DMS114 treated with DMSO at 0.1 percent for 48 hours (cell line): Measurements from ENCODE around the gene CBFA2T3.

ENCODE experiments used
- DNase-seq: peaks from one replicate; lab custom pipeline; 2025; ENCODE audit not compliant: unreplicated experiment; lab: John Stamatoyannopoulos, UW

The CBFA2T3 gene

DNA sequence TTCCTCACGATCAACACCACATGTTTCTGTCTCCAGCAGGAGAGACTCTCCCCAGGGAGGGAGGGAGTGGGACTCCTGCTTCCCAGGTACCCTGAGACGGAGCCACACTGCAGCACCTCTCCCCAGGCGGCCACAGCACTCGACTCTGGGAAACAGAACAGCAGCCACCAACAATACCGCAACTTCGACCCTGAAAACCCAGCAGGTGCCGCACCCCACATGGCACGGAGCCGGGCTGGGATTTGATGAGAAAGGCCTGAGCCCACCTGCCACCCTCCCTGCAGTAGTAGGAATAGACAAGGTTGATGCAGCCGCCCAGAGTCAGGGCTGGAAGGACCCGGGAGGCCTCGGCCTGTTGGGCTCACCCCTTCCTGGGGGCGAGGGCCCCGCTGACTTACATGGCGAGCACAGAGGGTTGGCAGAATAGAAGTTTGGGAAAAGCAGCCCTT lies 134.7 kb downstream of the CBFA2T3 start:
- no peak for DNase-seq

DNA sequence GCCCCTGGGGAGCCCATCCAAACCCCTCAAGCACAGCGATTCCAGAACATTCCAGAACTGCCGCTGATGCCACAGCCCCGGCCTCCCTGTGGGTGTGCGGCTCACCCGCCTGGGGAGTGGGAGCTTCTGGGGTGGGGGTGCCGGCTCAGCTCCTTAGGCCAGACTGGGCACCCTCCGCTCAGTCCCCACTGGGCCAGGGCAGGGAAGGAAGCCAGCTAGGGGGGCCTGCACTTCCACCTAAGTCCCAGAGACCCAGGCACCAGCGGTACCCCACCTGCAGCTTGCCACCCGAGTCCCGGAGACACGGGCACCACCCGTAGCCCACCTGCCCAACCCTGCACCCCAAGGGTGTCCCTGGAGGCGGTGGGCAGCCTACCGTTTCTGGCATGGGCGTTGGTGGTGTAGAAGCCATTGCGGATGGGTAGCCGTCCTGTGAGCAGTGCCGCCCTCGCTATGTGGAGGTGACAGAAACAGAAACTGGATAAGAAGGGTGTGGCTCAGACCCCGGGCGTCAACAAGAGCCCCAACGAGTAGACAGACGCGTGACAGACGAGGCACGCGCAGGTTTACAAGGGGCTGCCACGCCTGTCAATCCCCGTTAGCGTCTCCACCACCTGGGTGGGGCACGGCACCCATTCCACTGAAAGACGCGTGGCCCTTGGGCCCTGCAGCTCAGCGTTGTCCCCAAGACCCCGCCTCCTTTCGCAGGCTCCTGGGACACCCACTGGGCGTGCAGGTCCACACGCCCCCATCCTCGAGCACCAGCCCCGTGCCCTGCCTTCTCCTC lies 135.3 kb downstream of the CBFA2T3 start:
- no peak for DNase-seq

DNA sequence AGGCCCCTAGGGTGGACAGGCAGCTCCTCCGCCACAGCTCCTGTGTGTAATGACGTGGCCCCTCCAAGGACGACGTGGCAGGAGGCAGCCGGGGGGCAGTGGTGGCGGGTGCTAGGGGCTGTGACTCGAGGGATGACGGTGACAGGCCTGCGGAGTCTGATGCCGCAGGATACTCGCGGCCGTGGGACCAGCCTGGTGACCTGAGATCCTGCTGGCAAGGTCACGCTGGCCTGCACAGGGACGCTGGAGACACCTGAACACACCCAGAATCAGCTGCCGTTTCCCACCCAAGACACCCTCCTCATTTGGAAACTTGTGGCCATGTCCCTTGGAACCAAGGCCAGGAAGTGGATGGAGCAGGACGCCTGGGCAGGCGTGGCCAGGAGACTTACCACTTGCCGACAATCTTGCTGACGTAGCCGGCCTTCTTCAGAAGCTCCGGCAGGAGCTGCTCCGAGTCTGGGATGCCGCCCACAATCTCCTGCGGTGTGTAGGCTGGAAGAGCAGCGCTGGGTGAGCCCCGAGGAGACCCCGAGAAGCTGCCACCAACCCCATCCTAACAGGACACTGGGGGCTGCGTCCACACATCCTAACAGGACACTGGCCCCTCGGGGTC lies 136.3 kb downstream of the CBFA2T3 start:
- DNase-seq = no peak

DNA sequence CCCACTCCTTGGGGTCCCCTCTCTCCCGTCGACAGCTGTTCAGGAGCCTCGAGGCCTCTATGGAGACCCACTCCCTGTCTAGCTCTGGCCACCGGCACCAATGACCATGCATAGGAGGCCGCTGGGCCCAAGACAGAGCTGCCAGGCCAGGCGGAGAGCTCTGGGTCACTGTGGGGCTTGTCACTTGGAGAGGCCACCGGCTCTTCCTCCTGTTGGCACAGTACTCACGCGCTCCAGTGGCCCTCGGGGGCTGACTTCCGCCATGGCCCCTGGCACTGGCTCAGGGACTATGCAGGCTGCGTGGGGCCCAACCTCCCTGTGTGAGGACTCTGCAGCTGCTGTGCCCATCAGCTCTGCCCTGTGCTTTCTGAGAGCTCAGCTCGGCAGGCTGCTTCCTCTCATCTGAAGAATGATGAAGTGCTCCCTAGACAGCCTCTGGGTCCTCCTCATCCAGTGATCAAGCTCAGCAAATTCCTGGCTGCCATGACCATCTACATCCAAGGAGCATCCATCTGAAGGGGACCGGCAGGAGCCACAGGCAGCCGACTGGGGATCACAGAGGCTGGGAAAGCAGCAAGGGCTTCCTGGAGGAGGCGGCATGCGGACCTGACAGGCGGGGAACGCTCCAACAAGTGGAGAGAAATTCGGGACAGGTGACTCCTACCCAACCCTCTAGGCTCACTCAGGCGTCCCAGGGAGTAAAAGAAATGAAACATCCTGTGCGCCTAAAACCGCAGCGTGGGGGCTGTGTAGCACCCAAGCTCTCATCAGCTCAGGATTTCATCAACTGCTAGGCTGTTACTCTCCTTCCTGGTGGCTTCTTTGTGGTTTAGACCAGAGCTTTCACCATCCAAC lies 137.0 kb downstream of the CBFA2T3 start:
- DNase-seq = no peak

DNA sequence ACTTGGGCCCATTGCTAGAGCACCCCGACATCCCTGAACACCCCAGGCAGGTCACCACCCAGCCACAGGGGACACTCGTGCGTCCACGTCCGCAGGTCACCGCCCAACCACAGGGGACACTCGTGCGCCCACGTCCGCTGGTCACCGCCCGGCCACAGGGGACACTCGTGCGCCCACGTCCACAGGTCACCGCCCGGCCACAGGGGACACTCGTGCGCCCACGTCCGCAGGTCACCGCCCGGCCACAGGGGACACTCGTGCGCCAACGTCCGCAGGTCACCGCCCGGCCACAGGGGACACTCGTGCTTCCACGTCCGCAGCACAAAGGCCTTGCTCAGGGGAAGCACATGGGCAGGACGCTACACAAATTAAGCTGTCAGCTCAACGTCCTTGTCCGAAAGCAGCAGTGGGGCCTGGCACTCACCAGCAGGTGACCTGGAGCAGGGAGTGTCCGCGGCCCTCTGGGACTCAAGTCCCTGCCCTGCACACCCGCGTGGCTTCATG lies 137.9 kb downstream of the CBFA2T3 start:
- DNase-seq = no peak

DNA sequence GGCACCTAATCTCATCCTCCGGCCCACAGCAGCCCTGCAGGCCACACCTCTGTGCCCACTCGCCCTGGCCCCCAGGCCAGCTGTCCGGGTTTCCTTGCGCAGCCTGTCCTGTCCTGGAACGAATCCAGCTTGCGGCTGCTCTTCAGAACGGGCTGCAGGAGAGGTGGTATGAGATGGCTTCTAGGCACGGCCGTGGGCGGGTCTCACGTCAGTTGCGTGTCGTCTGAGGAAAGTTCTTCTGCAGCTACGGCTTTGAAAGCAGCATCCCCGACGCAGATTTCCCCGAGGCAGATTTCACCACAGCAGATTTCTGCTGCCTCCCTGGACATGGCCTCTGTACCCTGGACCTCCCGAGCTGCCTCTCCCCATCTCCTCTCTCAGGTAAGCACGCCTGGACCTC lies 138.4 kb downstream of the CBFA2T3 start:
- no peak for DNase-seq

DNA sequence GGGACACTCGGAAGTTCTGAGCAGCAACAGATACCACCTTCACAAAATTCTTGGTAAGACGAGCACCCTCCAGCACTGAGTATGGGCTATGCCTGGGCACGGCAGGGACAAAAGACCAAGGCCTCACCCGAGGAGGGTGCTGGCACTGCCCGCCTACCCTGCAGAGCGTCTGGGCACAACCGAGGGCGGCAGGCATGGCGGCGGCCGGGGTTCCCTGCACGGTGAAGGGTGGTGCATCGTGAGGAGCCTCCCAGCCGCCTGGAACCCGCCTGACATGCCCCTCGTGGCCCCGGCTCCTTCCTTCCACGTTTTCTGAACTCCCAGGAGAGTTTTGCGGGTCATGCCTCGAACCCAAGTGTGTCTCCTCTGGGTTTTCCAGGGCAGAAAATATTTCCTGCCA lies 139.2 kb downstream of the CBFA2T3 start:
- DNase-seq = no peak

DNA sequence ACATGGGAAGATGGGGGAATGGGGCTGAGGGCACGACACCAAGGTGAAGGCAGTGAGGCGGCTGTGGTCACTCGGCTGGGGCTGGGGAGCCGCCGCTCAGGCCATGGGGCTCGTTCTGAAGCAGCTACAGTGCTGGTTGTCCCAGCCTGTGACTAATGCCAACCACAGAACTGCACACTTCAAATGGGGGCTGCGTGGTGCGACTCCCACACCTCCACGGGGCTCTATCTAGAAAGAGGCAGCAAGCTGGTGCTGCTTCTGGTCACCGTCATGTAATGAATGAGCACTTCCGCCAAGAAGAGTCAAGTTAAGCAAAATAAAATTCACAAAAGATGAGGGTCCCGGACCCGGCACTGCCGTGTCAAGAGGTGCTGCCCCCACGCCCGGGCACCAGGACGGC lies 140.2 kb downstream of the CBFA2T3 start:
- DNase-seq = no peak

DNA sequence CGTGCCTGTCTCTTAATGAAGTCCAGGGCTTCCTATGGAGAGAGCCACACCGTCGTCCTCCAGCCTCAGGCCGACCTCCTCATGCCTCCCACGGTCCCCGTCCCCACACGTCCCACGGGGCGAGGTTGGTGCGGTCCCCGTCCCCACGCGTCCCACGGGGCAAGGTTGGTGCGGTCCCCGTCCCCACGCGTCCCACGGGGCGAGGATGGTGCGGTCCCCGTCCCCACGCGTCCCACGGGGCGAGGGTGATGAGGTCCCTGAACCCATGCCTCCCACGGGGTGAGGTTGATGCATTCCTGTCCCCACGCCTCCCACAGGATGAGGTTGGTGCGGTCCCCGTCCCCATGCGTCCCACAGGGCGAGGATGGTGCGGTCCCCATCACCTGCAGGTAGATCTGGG lies 141.2 kb downstream of the CBFA2T3 start:
- no peak for DNase-seq

DNA sequence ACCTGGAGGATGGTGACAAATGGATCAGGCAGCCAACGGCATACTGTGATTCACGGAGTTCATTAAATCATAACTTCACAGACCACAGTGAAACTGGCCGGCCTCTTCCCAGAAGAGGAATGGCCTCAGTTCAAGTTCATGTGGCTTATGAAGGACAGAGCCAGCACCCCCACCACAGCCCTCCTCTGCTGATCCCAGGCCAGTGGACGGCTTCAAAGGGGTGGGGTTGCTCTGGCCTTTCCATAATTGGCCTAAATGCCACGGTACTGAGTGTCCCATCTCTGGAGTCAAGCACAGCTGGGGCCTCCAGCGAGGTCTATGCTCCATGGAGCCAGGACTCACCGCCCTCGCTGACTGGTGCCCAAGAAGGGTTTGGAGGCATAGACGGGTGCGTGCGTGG lies 141.6 kb downstream of the CBFA2T3 start:
- DNase-seq = no peak

DNA sequence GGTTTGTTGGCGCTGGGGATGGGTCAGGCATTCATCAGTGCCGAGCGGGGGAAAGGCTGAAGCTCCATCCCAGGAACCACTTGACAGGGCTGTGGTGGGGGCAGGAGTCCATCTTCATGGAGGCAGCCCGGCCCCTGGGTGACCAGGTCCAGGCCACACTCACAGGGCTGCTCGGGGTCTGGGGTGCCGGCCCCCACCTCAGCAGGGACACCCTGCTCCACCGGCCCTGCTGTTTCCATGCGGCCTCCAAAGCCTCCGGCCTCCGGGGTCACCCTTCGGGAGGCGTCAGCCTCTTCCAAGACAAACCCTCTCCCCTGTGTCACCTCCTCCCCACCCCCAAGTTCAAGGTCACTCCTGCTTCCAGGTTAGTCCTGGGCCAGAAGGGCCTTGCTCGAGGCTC lies 142.3 kb downstream of the CBFA2T3 start:
- no peak for DNase-seq

DNA sequence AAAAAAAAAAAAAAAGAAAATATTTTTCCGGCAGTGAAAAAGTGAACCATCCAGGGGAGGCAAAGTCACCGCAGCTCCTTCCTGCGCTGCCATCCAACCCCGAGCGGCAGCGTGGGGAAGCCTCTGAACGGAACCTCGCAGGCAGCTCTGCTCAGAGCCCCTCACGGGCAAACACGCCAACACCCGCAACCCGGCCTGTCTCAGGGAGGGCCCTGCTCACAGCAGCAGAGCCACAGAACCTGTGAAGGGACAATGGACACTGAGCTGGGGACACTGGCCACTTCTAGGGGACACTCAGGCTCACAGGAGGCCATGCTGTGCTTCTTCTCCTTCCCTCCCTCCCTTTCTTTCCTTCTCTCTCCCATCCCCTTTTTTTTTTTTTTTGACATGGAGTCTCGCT lies 143.9 kb downstream of the CBFA2T3 start:
- DNase-seq = no peak

DNA sequence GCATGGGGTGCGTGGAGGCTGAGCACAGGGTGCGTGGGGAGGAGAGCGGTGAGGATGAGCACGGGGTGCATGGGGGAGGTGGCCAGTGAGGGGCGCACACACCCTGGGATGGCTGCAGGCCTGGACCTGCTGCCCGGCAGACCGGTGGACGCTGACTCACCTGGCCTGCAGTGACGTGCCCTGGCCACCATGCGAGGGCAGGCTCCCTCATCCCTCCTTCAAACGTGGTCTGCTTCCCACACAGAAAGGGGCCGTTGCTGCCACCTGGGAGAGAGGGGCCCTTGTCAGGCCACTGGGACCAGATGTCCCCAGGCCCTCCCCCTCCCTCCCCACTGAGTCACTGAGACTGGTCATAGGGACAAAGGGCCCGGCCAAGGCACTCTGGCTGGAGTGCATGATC lies 145.2 kb downstream of the CBFA2T3 start:
- no peak for DNase-seq

DNA sequence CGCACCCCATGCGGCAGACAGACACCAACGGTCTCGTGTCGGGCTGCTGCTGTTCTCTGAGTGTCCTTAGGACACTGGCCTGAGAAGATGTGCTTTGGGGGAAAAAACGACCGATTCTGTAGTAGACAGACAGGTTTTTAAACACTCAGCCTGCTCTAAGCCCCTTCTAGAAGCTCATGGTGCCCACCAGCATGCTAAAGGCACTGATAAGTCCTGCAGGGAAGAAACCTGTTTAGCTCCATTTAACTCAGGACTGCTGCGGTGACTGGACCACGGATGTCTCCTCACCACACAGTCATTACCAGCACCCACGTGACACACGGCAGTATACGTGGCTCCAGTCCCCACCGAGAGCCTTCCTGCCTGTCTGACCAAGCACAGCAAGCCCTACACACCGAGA lies 146.2 kb downstream of the CBFA2T3 start:
- DNase-seq = no peak

DNA sequence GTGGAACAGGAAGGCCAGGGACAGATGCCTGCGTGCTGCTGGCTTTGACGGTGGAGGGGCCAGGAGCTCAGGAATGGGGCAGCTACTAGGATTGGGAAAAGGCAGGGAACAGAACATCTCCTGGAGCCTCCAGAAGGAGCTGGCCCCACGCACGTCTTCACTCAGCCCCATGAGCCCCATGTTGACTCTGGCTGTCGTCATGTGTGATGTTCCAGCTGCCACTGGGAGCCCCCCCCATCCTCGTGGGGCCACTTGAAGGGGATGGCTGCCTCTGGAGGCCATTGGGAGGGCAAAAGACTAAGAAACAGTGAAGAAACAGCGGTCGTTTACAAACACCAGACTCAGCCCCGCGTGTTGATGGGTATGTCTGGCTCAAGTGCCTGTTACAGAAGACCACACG lies 146.7 kb downstream of the CBFA2T3 start:
- DNase-seq = no peak

DNA sequence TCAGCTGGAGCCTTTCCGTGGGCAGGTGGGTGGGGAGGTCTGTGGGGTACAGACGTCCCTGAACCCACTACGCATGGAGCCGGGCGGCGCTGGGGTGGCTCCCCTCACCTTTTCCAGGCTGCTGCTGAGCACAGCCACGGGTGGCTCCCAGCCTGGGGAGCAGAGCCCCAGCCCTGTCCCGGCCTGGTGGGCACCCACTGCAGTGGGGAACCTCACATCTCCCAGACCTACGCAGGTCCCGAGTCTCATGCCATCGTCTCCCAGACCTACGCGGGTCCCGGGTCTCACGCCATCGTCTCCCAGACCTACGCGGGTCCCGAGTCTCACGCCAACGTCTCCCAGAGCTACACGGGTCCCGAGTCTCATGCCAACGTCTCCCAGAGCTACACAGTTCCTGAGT lies 148.3 kb downstream of the CBFA2T3 start:
- no peak for DNase-seq

DNA sequence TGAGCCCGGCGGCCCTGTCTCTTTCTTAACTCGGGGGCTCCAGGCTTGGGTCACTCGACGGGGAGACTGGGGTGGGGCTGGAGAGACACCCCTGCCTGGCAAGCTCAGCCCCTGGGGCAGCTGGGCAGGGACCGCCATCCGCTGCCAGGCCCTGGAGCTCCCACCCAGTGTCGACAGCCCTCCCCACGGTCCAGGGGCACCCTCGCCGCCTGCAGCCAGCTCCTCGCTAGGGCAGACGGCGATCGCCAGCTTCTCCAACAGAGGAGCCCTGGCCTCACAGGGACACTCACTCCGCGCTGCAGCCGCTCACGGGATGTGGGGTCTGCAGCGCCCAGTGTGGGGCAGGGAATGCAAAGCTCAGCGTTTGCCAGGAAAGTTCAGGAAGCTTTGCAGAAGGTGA lies 149.3 kb downstream of the CBFA2T3 start:
- no peak for DNase-seq

DNA sequence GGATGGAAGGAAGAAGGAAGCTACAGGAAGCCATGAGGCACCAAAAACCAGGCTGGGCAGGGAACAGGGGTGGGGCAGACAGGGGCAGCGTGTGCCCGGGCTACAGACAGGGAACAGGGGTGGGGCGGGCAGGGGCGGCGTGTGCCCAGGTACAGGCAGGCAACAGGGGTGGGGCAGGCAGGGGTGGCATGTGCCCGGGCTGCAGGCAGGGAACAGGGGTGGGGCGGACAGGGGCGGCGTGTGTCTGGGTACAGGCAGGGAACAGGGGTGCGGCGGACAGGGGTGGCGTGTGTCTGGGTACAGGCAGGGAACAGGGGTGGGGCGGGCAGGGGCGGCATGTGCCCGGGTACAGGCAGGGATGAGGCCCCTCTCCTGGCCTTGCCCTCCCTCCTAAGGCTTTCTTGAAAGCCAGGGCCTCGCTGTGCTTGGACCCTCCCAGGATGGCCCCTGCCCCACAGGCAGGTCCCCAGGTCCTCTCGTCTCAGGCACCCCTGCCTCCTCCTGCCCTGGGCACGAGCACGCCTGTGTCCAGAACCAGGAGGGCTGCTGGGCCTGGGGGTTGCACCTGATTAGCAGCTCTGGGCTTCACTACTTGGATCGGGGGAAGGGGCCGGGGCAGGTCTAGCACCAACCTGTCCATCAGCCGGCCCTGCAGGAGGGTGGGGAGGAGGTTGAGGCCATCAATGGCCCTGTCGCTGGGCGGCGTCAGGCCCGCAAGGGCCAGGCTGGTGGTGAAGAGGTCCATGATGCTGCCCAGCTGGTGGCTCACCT lies 150.8 kb downstream of the CBFA2T3 start:
- DNase-seq = no peak

DNA sequence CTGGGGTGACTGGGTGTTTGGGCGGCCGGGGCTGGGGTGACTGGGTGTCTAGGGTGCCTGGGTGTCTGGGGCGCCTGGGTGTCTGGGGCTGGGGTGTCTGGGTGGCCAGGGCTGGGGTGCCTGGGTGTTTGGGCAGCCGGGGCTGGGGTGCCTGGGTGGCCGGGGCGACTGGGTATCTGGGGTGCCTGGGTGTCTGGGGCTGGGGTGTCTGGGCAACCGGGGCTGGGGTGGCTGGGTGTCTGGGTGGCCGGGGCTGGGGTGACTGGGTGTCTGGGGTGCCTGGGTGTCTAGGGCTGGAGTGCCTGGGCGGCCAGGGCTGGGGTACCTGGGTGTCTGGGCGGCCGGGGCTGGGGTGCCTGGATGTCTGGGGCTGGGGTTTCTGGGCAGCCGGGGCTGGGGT lies 151.9 kb downstream of the CBFA2T3 start:
- no peak for DNase-seq
